Stomach (tissue), 4 donors: ENCODE measurements around the gene SRGN.

Source experiments
- POLR2A ChIP-seq, 4 donors: fragments of 450-650 bp; IDR thresholded peaks; one replicate each; pipeline ENCODE4 v1.6.1; 2016; ENCODE audit warnings: antibody characterized with exemption in 4 of 4, control low read depth in 2 of 4, mild to moderate bottlenecking in 1 of 4, moderate library complexity in 1 of 4
- POLR2AphosphoS5 ChIP-seq, 3 donors: sonication (generic); formaldehyde crosslinking; IDR thresholded peaks; one replicate each; pipeline ENCODE4 v1.6.1; 2016; ENCODE audit warnings: antibody characterized with exemption in 3 of 3
- TF ChIP-seq, protein P1 (sequence below), 7 experiments: fragments of 450-650 bp in 4 of 7; fragments of 200-600 bp in 3 of 7; sonication (generic) in 3 of 7; IDR thresholded peaks; one replicate each; pipeline ENCODE4 v1.5.1; 2016 to 2019; ENCODE audit warnings: antibody characterized with exemption in 7 of 7, control low read depth in 2 of 7, mild to moderate bottlenecking in 1 of 7

DNA sequence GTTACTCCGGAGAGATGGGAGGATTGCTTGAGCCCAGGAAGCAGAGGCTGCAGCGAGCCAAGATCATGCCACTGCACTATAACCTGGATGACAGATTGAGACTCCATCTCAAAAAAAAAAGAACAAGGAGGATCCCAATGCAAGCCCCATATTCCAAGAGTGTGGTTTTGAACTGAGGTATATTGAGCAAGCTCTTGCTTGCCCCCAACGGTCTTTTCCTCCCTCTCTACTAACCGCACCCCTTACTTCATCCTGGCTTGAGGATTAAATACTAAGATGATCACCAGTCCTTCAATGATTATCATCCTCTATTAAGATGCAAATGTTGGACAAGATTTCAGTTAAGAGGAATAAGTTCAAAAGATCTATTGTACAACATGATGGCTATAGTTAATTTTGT, 12.5 kb upstream of the SRGN start:
- TF ChIP-seq, protein P1, sequence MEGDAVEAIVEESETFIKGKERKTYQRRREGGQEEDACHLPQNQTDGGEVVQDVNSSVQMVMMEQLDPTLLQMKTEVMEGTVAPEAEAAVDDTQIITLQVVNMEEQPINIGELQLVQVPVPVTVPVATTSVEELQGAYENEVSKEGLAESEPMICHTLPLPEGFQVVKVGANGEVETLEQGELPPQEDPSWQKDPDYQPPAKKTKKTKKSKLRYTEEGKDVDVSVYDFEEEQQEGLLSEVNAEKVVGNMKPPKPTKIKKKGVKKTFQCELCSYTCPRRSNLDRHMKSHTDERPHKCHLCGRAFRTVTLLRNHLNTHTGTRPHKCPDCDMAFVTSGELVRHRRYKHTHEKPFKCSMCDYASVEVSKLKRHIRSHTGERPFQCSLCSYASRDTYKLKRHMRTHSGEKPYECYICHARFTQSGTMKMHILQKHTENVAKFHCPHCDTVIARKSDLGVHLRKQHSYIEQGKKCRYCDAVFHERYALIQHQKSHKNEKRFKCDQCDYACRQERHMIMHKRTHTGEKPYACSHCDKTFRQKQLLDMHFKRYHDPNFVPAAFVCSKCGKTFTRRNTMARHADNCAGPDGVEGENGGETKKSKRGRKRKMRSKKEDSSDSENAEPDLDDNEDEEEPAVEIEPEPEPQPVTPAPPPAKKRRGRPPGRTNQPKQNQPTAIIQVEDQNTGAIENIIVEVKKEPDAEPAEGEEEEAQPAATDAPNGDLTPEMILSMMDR (IDR thresholded peaks at IDR 0.05) = no peak
- TF ChIP-seq POLR2AphosphoS5 (IDR thresholded peaks at IDR 0.05) = no peak
- no peak for TF ChIP-seq POLR2A (IDR thresholded peaks at IDR 0.05)
